ENCODE data around the gene ATG7. TPM values are rescaled to one million over a fixed set of nuclear protein-coding genes. Genes with fewer than 3 reads are reported as not detected.
A peak's percentile ranks its signal among the peaks of the same experiment; 100 is the strongest.

Gene ATG7
- total and polyA plus RNA-seq, 8 donors, result 25.0 to 73.3 (median 29.6) TPM

DNA sequence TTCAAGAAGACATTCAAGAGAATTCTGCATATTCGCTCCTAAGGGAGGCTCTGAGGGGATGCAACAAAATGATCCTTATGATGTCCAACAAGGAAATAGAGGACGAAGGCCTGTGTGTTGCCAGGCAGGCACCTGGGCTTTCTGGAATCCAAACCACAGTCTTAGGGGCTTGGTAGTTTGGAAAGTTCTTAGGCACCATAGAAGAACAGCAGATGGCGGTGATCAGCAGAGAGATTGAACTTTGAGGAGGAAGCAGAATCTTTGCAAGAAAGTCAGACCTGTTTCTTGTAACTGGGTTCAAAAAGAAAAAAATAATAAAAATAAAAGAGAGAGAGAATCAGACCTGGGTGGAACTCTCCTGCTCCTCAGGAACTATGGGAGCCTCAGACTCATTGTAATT is 11.7 kb upstream of the ATG7 start:
- H3K27me3 ChIP-seq, result no peaks in the 10 kb centered on the region
- no peak for DNase-seq
- H3K36me3 ChIP-seq, result peaks cover 0 to 6% of the 10 kb centered on the region in 2 donors
- no peaks in the 10 kb centered on the region for H3K4me1 ChIP-seq
- H3K4me3 ChIP-seq, result no peak overlapping the region
- intact Hi-C loops (cut with DNase I), result no loop called here
- no peaks in the 10 kb centered on the region for H3K9me3 ChIP-seq
- TF ChIP-seq, protein P1, sequence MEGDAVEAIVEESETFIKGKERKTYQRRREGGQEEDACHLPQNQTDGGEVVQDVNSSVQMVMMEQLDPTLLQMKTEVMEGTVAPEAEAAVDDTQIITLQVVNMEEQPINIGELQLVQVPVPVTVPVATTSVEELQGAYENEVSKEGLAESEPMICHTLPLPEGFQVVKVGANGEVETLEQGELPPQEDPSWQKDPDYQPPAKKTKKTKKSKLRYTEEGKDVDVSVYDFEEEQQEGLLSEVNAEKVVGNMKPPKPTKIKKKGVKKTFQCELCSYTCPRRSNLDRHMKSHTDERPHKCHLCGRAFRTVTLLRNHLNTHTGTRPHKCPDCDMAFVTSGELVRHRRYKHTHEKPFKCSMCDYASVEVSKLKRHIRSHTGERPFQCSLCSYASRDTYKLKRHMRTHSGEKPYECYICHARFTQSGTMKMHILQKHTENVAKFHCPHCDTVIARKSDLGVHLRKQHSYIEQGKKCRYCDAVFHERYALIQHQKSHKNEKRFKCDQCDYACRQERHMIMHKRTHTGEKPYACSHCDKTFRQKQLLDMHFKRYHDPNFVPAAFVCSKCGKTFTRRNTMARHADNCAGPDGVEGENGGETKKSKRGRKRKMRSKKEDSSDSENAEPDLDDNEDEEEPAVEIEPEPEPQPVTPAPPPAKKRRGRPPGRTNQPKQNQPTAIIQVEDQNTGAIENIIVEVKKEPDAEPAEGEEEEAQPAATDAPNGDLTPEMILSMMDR (IDR thresholded peaks at IDR 0.05), result no peak
- ATAC-seq, result no peak
- no peak overlapping the region for H3K27ac ChIP-seq

DNA sequence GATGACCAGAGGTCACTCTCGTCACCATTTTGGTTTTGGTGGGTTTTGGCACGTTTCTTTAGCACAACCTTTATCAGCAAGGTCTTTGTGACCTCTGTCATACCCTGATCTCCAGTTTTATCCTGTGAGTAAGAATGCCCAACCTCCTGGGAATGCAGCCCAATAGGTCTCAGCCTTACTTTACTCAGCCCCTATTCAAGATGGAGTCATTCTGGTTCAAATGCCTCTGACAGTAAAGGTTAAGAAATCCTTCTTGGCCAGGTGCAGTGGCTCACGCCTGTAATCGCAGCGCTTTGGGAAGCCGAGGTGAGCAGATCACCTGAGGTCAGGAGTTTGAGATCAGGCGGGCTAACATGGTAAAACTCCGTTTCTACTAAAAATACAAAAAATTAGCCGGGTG is 3.2 kb upstream of the ATG7 start:
- intact Hi-C loops (cut with DNase I), result no loop called here
- H3K27ac ChIP-seq, result no peak overlapping the region
- H3K4me3 ChIP-seq, result no peak overlapping the region
- H3K27me3 ChIP-seq, result no peaks in the 10 kb centered on the region
- ATAC-seq, result no peak
- TF ChIP-seq, protein P1 (IDR thresholded peaks at IDR 0.05), result no peak
- H3K36me3 ChIP-seq, result no peaks in the 10 kb centered on the region
- no peak for DNase-seq
- peaks cover 5 to 17% of the 10 kb centered on the region in 2 donors for H3K4me1 ChIP-seq
- no peaks in the 10 kb centered on the region for H3K9me3 ChIP-seq

DNA sequence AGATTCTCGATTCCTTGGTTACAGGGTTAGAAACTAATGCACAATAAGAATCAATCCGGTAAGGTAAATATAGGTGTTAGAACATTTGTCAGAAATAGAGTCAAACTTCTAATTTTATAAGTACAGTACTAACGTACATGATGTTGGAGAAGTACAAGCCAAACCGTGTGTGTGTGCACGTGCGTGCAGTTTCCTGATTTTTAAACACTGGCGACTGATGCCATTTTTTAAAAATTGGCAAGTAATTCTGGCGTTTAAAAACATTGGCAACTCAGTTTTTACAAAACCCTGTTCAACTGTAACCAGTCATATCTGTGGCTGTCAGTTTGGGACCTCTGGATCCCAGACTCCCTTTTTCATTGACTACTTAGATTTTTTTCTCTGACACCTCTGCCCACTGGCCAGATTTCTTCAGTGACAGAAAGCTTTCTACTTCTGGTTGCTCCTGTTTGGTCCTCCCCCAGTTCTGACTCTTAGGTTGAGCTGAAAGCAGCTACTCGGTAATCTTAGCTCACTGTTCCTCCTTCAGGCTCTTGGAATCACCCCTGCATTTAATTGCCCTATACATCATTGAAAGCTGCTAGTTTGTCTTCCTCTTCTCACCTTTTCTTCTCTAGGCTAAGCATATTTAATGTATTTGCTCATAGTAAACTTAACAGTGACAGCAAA is 843 bp downstream of the ATG7 start:
- intact Hi-C loops (cut with DNase I), result no loop called here
- peak overlapping the region; percentile 81 to 94 for H3K27ac ChIP-seq
- ATAC-seq, result no peak

DNA sequence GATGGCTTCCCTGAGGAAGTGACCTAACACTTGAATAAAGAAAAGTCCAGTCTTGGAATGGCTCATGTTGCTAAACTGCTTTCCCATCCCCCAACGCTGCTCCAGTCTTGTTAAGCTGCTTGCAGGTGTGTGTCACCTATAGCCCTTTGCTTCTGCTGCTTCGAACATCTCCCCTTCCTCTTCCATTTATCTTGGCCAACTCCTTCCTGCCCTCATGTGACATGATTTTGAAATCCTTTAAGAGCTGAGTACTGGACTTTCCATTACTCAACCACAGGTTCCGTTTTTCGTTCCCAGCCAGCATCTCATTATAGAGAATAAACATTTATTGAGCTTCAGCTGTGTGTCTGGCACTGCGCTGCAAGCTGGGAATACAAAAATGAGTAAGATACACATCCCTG is 1.7 kb downstream of the ATG7 start:
- H3K4me3 ChIP-seq, result peak overlapping the region in 1 of 2 donors; percentile 69
- no peaks in the 10 kb centered on the region for H3K36me3 ChIP-seq
- H3K27ac ChIP-seq, result peak overlapping the region; percentile 81 to 94
- ATAC-seq (peak; percentile 12), DNase-seq (no peak)
- intact Hi-C loops (cut with DNase I), result no loop called here
- TF ChIP-seq, protein P1 (IDR thresholded peaks at IDR 0.05), result no peak
- H3K9me3 ChIP-seq, result no peaks in the 10 kb centered on the region
- peaks cover 5 to 60% of the 10 kb centered on the region in 2 donors for H3K4me1 ChIP-seq
- H3K27me3 ChIP-seq, result no peaks in the 10 kb centered on the region

More for the DNA sequence above, 843 bp downstream of the ATG7 start:
- no peaks in the 10 kb centered on the region for H3K36me3 ChIP-seq
- TF ChIP-seq, protein P1 (IDR thresholded peaks at IDR 0.05), result no peak
- DNase-seq, result no peak
- no peaks in the 10 kb centered on the region for H3K27me3 ChIP-seq
- H3K4me1 ChIP-seq, result peaks cover 5 to 51% of the 10 kb centered on the region in 2 donors
- H3K4me3 ChIP-seq, result peak overlapping the region; percentile 69 to 84
- no peaks in the 10 kb centered on the region for H3K9me3 ChIP-seq

DNA sequence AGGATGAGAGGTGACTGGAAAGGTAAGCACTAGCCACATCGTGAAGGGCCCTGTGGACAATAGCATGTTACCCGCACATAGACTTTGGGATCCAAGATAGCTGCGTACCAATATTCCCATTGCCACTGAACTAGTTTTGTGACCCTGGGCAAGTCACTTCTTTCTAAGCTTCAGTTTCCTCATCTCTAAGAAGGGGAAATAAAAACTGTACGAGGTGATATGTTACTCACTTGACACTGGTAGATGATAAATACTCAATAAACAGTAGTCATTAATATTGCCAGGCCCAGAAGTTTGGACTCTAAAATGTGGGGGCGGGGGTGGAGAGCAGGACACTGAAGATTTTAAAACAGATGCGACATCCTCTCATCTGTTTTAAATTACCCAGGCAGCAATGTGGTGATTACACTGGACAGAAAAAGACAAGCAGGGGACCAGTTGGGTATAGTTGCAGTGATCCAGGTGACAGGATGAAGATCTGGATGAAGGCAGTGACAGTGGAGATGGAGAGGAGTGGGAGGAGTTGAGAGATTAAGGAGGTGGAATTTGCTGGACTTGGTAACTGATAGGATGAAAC is 2.5 kb downstream of the ATG7 start:
- DNase-seq, result no peak
- TF ChIP-seq, protein P1 (IDR thresholded peaks at IDR 0.05), result no peak
- no peak for ATAC-seq
- intact Hi-C loops (cut with DNase I), result no loop called here
- Histone ChIP-seq H3K27ac (peak overlapping the region; percentile 63 to 94), H3K4me3 (peak overlapping the region in 1 of 2 donors; percentile 69), H3K9me3 (no peaks in the 10 kb centered on the region), H3K36me3 (no peaks in the 10 kb centered on the region), H3K4me1 (peaks cover 5 to 64% of the 10 kb centered on the region in 2 donors), H3K27me3 (no peaks in the 10 kb centered on the region)
